GM18526 (cell line): ENCODE data around the gene TRAPPC12.

ENCODE experiments used
- POLR2A ChIP-seq: IDR thresholded peaks from 3 replicates; pipeline ENCODE4 v1.6.1; 2011; ENCODE audit not compliant: insufficient read length; ENCODE audit errors: extremely low read depth

TRAPPC12 gene

DNA sequence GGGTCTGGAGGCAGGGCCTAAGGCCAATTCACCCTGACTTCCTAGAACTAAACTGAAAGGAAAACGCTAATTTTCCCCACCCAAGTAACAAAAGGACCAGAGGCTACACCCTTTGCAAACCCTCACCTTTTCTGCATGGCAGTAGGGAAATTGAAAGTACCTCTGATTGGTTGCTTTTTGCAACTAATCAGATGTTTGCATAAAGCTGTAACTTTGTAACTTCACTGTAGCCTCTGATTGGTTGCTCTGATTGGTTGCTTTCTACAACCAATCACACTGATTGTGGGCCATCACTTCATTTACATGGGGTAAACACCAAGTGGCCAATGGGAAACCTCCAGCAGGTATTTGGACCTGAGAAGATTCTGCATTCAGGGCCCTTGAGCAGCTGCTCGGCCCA is 22.7 kb upstream of the TRAPPC12 start:
- no peak for TF ChIP-seq POLR2A

DNA sequence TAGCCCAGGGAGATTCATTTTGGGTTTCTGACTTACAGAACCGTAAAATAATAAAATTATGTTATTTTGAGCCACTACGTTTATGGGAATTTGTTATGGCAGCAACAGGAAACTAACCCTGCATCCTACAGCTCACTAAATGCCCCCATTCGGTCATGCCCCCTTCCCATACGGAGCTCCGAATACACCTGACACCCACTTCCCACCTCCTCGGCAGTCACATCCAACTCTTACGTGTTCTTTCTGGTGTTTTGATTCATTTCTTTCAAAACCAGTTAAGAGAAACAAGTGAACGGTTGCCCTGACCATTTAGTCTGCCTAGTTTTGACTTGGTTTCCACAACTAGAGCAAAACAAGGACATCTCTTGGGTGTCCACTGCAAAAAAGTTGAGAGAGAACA is 21.6 kb upstream of the TRAPPC12 start:
- TF ChIP-seq POLR2A, result no peak

GRCh38 chr2:3361518-3362389 is 17.7 kb upstream of the TRAPPC12 start:
- no peak for TF ChIP-seq POLR2A

DNA sequence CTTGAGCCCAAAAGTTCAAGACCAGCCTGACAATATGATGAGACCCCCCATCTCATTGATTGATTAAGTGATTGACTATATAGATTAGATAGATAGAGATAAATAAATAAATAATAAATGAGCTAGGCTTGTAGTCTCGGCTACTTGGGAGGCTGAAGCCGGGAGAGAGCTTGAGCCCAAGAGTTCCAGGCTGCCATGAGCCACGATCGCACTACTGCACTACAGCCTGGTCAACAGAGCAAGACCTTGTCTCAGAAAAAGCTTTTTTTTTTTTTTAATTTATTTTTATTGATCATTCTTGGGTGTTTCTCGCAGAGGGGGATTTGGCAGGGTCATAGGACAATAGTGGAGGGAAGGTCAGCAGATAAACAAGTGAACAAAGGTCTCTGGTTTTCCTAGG is 14.3 kb upstream of the TRAPPC12 start:
- TF ChIP-seq POLR2A, result no peak

DNA sequence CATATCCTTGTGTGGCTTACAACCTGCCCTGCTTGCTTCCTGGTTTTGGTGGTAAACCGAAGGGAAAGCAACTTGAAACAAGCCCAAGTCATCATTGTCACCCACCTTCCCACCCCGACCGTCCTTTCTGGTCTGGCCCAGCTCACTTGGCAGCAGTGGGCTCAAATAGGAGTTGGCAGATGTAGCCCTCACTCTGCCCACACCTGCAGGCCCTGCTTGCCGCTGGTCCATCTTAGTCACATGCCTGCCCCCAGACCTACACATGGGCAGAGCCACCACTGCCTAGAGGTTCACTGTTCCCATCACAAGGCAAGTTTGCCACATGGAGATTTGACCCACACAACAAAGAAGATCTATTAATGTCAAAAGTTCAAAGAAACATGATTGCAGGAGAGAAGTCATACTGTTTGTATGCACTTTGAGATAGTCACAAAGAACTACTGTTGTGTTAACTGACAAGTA is 11.2 kb upstream of the TRAPPC12 start:
- no peak for TF ChIP-seq POLR2A

DNA sequence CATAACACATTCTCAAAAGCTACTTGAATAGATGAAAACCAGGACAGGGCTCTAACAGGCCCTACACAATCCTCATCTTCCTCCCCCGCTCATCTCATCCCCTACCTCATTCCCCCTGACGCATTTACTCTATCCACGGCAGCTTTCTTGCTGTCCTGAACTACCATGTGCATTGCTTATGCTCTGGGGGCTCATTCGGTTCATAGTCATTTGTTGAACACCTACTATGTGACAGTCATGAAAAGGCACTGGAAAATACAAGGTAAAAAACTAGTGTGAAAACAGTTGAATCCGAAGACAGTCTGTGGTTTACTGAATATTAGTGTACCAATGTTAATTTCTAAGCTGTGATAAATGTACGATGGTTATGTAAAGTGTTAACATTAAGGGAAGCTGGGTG is 2.7 kb upstream of the TRAPPC12 start:
- TF ChIP-seq POLR2A, result no peak

GRCh38 chr2:3377279-3377611 is 2.2 kb upstream of the TRAPPC12 start:
- no peak for TF ChIP-seq POLR2A

DNA sequence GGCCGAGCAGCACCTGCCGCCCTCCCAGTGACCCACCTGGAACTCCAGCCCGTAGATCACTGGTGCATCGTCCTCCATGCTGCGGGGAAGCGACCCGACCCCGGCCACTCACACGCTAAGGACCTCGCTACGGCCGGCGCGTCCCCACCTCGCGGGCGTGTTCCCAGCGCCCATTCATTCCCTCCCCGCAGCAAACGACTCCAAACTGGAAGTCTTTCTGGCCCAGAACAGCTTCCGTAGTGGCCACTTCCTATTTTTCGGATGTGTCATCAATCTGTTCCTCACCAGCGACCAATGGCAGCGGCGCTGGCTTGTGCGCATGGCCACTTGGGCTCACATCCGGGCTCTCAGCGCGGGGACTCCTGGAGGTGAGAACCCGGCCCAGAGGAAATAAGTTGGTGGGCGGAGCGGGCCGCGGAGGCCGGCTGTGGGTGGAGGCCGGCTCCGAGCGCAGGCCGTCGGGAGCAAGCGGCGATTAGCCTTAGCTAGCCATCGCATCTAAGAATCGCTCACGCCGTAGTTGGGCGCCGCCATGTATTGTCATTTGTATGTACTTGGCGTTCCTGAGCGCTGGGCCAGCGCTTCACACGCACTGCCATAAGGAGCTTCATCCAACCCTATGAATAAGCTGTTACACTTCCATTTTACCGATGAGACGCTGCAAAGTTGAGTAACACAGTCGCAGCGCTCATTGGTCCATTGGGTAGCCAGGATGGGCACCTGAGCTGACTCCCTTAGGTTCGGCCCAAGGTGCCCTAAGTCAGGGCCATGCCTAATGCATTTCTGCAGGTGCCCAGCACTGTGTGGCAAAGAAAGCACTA is 1.7 kb upstream of the TRAPPC12 start, which contains the start of gene EIPR1:
TSS of gene EIPR1 (minus strand) at position 207 of the 821 bp plus-strand sequence. CDS start at position 78, 129 bp downstream.
- peak; percentile 79 for TF ChIP-seq POLR2A

DNA sequence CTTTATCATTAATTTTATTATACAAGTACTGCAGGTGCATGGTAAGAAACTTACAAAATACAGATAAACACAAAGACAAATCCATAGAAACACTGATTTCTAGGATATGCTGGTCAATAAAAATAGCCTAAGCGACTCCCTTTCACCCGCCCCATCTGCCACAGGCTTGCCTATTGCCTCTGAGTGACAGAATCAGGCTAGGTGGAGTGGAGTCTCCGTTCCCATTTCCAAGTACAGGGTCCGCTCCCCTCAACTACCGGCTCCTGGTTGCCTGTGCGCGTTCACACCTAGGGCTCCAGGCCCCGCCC is 201 bp upstream of the TRAPPC12 start:
- TF ChIP-seq POLR2A, result no peak

DNA sequence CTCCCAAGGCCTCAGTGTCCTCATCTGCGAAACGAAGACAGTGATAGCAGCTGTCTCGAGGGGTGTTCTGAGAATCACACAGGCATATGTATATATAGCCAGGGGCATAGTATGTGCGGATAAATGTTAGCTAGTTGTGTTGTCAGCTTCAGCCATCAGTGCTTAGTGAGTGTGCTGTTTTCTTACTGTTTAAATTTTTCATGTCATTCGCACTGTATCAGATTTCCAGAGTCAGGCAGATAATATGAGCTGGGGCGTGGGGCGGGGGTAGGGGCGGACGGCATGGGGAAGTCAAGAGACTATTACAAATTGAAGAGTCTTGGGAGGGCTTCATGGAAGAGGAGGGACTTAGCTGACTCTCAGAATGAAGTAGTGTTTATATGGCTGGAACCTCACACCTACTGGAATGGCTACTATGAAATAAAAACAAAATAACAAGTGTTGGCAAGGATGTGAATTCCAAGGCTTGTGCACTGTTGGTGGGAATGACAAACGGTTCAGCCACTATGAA is 7.0 kb downstream of the TRAPPC12 start:
- no peak for TF ChIP-seq POLR2A

DNA sequence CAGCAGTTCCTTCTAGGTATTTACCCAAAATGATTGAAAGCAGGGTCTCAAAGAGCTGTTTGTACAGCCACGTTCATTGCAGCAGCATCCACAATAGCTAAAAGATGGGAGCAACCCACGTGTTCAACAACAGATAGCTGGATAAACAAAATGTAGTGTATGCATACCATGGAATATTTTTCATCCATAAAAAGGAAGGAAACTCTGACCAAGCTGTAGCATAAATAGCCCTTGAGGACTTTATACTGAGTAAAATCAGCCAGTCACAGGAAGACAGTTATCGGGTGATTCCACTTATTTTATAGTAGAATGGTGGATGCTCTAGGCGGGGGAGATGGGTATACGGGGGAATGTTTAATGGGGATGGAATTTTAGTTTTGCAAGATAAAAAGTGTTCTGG is 7.5 kb downstream of the TRAPPC12 start:
- TF ChIP-seq POLR2A, result no peak

DNA sequence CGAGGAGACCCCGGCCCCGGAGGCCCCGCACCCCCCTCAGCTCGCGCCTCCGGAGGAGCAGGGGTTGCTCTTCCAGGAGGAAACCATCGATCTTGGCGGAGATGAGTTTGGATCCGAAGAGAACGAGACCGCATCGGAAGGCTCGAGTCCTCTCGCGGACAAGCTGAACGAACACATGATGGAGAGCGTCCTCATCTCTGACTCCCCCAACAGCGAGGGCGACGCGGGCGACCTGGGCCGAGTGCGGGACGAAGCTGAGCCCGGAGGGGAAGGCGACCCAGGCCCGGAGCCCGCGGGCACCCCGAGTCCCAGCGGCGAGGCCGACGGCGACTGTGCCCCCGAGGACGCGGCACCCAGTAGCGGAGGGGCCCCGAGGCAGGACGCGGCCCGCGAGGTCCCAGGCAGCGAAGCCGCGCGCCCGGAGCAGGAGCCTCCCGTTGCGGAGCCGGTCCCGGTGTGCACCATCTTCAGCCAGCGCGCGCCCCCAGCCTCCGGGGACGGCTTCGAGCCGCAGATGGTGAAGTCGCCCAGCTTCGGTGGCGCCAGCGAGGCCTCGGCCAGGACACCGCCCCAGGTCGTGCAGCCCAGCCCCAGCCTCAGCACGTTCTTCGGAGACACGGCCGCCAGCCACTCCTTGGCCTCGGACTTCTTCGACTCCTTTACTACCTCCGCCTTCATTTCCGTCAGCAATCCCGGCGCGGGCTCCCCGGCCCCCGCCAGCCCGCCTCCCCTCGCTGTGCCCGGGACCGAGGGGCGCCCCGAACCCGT is 8.3 kb downstream of the TRAPPC12 start:
- TF ChIP-seq POLR2A, result no peak

GRCh38 chr2:3388412-3388738 is 8.9 kb downstream of the TRAPPC12 start:
- TF ChIP-seq POLR2A, result no peak

GRCh38 chr2:3389193-3389592 is 9.7 kb downstream of the TRAPPC12 start:
- no peak for TF ChIP-seq POLR2A

GRCh38 chr2:3390041-3390440 is 10.5 kb downstream of the TRAPPC12 start:
- no peak for TF ChIP-seq POLR2A
